ENCODE measurements around the gene SMURF2.

The SMURF2 gene

GRCh38 chr17:64502809-64503208 lies 159.3 kb downstream of the SMURF2 start:
- DNase-seq (ENCODE audit: low spot score), result no peak

- DNase-seq (ENCODE audit: low spot score), result no peak
Observed at GRCh38 chr17:64502021-64502420, 160.1 kb downstream of the SMURF2 start.

- DNase-seq (ENCODE audit: low spot score), result no peak
Observed at GRCh38 chr17:64500862-64501765, 161.0 kb downstream of the SMURF2 start.

- no peak for DNase-seq (ENCODE audit: low spot score)
Observed at GRCh38 chr17:64500487-64500859, 161.6 kb downstream of the SMURF2 start.

- DNase-seq (ENCODE audit: low spot score), result no peak
Observed at GRCh38 chr17:64499805-64500486, 162.2 kb downstream of the SMURF2 start.

GRCh38 chr17:64498308-64499203 lies 163.6 kb downstream of the SMURF2 start:
- DNase-seq (ENCODE audit: low spot score), result no peak

- DNase-seq (ENCODE audit: low spot score), result no peak
Observed at GRCh38 chr17:64497565-64498035, 164.5 kb downstream of the SMURF2 start.

GRCh38 chr17:64496786-64497564 lies 165.1 kb downstream of the SMURF2 start, which contains the start of gene POLG2:
TSS of gene POLG2 (minus strand) at chr17:64497054. CDS start at chr17:64496968, 86 bp downstream.
- DNase-seq (ENCODE audit: low spot score), result peak; percentile 94

- DNase-seq (ENCODE audit: low spot score), result no peak
Observed at GRCh38 chr17:64496348-64496785, 165.7 kb downstream of the SMURF2 start.

Measured in HuH-7 (cell line).